HEK293 (cell line): ENCODE results near the gene RIMS1.
"Not testable (repeated sequence)": the region's sequence is repeated elsewhere in the genome, so short reads cannot be mapped to it uniquely, and the experiment has no call there.

Experiments used
- CTCF ChIA-PET: fragments of 350-600 bp; formaldehyde crosslinking; extraction: SDS; loops from one replicate; lab custom pipeline; 2021; ENCODE audit warnings: antibody characterized with exemption; lab: Yijun Ruan, JAX
- POLR2A ChIA-PET: fragments of 300-600 bp; formaldehyde crosslinking; extraction: SDS; loops from one replicate; lab custom pipeline; 2020; ENCODE audit warnings: antibody characterized with exemption, inconsistent platforms; lab: Yijun Ruan, JAX
- H3K27ac ChIP-seq: fragments of 200-500 bp; sonication (Bioruptor generic); 2 replicates; pipeline ENCODE4 v1.5.1; 2014; ENCODE audit warnings: low read depth, low read length, control low read depth, inconsistent platforms; ENCODE audit errors: extremely low read depth
- H3K36me3 ChIP-seq, 2 experiments: fragments of 200-500 bp in 1 of 2; sonication (Bioruptor generic) in 1 of 2; 1 replicate in 1 of 2; 2 replicates in 1 of 2; pipeline ENCODE4 v1.5.1; 2014 to 2017; ENCODE audit warnings: inconsistent platforms in 2 of 2, low read length in 2 of 2; ENCODE audit not compliant: control insufficient read depth in 2 of 2, insufficient read depth in 1 of 2
- H3K4me1 ChIP-seq: fragments of 200-500 bp; sonication (Bioruptor generic); 2 replicates; pipeline ENCODE4 v1.5.1; 2014; ENCODE audit warnings: mild to moderate bottlenecking, low read length, inconsistent platforms; ENCODE audit not compliant: control insufficient read depth, insufficient read depth
- H3K4me3 ChIP-seq: 2 replicates; pipeline ENCODE4 v1.5.1; 2011; ENCODE audit warnings: low read depth, mild to moderate bottlenecking, control low read depth, low read length, moderate library complexity
- H3K9me3 ChIP-seq: fragments of 200-500 bp; sonication (Bioruptor generic); 2 replicates; pipeline ENCODE4 v1.5.1; 2014; ENCODE audit warnings: low read depth, low read length, inconsistent platforms; ENCODE audit not compliant: control insufficient read depth, insufficient read depth
- BCL11A ChIP-seq: fragments of 450-650 bp; formaldehyde crosslinking; IDR thresholded peaks from 2 replicates; pipeline ENCODE4 v1.5.1; 2016; ENCODE audit warnings: low read depth, missing biosample characterization, missing genetic modification characterization
- PATZ1 ChIP-seq: fragments of 450-650 bp; formaldehyde crosslinking; IDR thresholded peaks from 2 replicates; pipeline ENCODE4 v1.5.1; 2016; ENCODE audit warnings: missing biosample characterization, missing genetic modification characterization
- RBAK ChIP-seq: fragments of 450-650 bp; formaldehyde crosslinking; IDR thresholded peaks from 2 replicates; pipeline ENCODE4 v1.5.1; 2016; ENCODE audit warnings: missing biosample characterization, missing genetic modification characterization
- TRIM28 ChIP-seq: IDR thresholded peaks from 2 replicates; pipeline ENCODE4 v1.6.1; 2011; ENCODE audit warnings: low read length, control low read depth, borderline replicate concordance
- ZBTB1 ChIP-seq: fragments of 450-650 bp; formaldehyde crosslinking; IDR thresholded peaks from 2 replicates; pipeline ENCODE4 v1.5.1; 2016; ENCODE audit warnings: missing biosample characterization, missing genetic modification characterization
- ZBTB10 ChIP-seq: fragments of 450-650 bp; formaldehyde crosslinking; IDR thresholded peaks from 2 replicates; pipeline ENCODE4 v1.5.1; 2016; ENCODE audit warnings: missing biosample characterization, missing genetic modification characterization
- ZBTB6 ChIP-seq: fragments of 450-650 bp; formaldehyde crosslinking; IDR thresholded peaks from 2 replicates; pipeline ENCODE4 v1.5.1; 2017; ENCODE audit warnings: missing biosample characterization, missing genetic modification characterization
- ZBTB8A ChIP-seq: fragments of 450-650 bp; formaldehyde crosslinking; IDR thresholded peaks from 2 replicates; pipeline ENCODE4 v1.5.1; 2016; ENCODE audit warnings: missing biosample characterization, missing genetic modification characterization
- ZFP41 ChIP-seq: fragments of 450-650 bp; formaldehyde crosslinking; IDR thresholded peaks from 2 replicates; pipeline ENCODE4 v1.5.1; 2016; ENCODE audit warnings: missing biosample characterization, missing genetic modification characterization, borderline replicate concordance
- ZNF146 ChIP-seq: fragments of 450-650 bp; formaldehyde crosslinking; IDR thresholded peaks from 2 replicates; pipeline ENCODE4 v1.5.1; 2016; ENCODE audit warnings: missing biosample characterization, missing genetic modification characterization
- ZNF18 ChIP-seq: fragments of 450-650 bp; formaldehyde crosslinking; IDR thresholded peaks from 2 replicates; pipeline ENCODE4 v1.5.1; 2016; ENCODE audit warnings: missing biosample characterization, missing genetic modification characterization
- ZNF513 ChIP-seq: fragments of 450-650 bp; IDR thresholded peaks from 2 replicates; pipeline ENCODE4 v1.5.1; 2018; ENCODE audit warnings: missing biosample characterization, missing genetic modification characterization
- ZNF561 ChIP-seq: fragments of 450-650 bp; IDR thresholded peaks from 2 replicates; pipeline ENCODE4 v1.5.1; 2018; ENCODE audit warnings: missing biosample characterization, missing genetic modification characterization, borderline replicate concordance
- ZNF623 ChIP-seq: fragments of 450-650 bp; formaldehyde crosslinking; IDR thresholded peaks from 2 replicates; pipeline ENCODE4 v1.5.1; 2016; ENCODE audit warnings: missing biosample characterization, missing genetic modification characterization
- ZNF626 ChIP-seq: fragments of 450-650 bp; sonication (Bioruptor Pico); formaldehyde crosslinking; IDR thresholded peaks from 2 replicates; pipeline ENCODE4 v1.5.1; 2018; ENCODE audit warnings: missing biosample characterization, missing genetic modification characterization, inconsistent platforms
- ZNF664 ChIP-seq: fragments of 450-650 bp; formaldehyde crosslinking; IDR thresholded peaks from 2 replicates; pipeline ENCODE4 v1.5.1; 2016; ENCODE audit warnings: missing biosample characterization, missing genetic modification characterization

RIMS1 gene

GRCh38 chr6:72324591-72324990, 438.2 kb downstream of the RIMS1 start (continued):
- no peak for TF ChIP-seq ZFP41 (tag by site-specific recombination)
- TF ChIP-seq, all 188 proteins: peak for 0

GRCh38 chr6:72328775-72329174, 442.4 kb downstream of the RIMS1 start:
- no peaks in the 10 kb centered on the region for H3K36me3 ChIP-seq
- TF ChIP-seq ZBTB10 (tag by site-specific recombination) = no peak
- TF ChIP-seq ZBTB1 (tag by site-specific recombination) = no peak
- no peak for TF ChIP-seq RBAK
- no peak for TF ChIP-seq TRIM28
- no peak for TF ChIP-seq ZBTB8A
- no peaks in the 10 kb centered on the region for H3K9me3 ChIP-seq
- CTCF ChIA-PET = no interaction called here
- no peak overlapping the region for H3K27ac ChIP-seq
- H3K4me1 ChIP-seq = no peaks in the 10 kb centered on the region
- POLR2A ChIA-PET = no interaction called here
- no peak overlapping the region for H3K4me3 ChIP-seq

GRCh38 chr6:72335203-72335602, 448.9 kb downstream of the RIMS1 start:
- CTCF ChIA-PET, H3K27ac ChIP-seq, H3K4me3 ChIP-seq: not testable (repeated sequence)
- peak; percentile 57; the same call in 1 of the 2 replicates for TF ChIP-seq ZNF146 (tag by site-specific recombination)
- TF ChIP-seq, all 188 proteins: peak for 1; not testable (repeated sequence) for 187
- not testable (repeated sequence) for H3K9me3 ChIP-seq, H3K36me3 ChIP-seq, H3K4me1 ChIP-seq
- POLR2A ChIA-PET = interaction anchor here (0.5 kb wide), 1 partner anchor 64 kb away, joined by 3 read pairs; no protein-coding TSS in a partner anchor

- CTCF ChIA-PET = no interaction called here
- TF ChIP-seq ZBTB8A (no peak), ZNF561 (tag by site-specific recombination) (no peak), ZNF18 (tag by site-specific recombination) (no peak), ZNF623 (no peak), ZNF513 (tag by site-specific recombination) (no peak), ZNF664 (tag by site-specific recombination) (no peak), ZBTB6 (tag by site-specific recombination) (no peak), PATZ1 (tag by site-specific recombination) (no peak), ZNF626 (tag by site-specific recombination) (no peak), BCL11A (tag by site-specific recombination) (no peak)
- POLR2A ChIA-PET = no interaction called here
- H3K9me3 ChIP-seq = no peaks in the 10 kb centered on the region
- no peaks in the 10 kb centered on the region for H3K4me1 ChIP-seq
- no peak overlapping the region for H3K27ac ChIP-seq
- H3K4me3 ChIP-seq = no peak overlapping the region
- H3K36me3 ChIP-seq = no peaks in the 10 kb centered on the region
Observed at GRCh38 chr6:72348926-72349325, 462.6 kb downstream of the RIMS1 start.
